Measurements from ENCODE around the gene CACNA1H. TPM values are rescaled to one million over a fixed set of nuclear protein-coding genes. Genes with fewer than 3 reads are reported as not detected.

The CACNA1H gene
- total and polyA plus RNA-seq, 2 of the 4 experiments (the other 2 are of a cell fraction), result 1.6 to 5.8 TPM

DNA sequence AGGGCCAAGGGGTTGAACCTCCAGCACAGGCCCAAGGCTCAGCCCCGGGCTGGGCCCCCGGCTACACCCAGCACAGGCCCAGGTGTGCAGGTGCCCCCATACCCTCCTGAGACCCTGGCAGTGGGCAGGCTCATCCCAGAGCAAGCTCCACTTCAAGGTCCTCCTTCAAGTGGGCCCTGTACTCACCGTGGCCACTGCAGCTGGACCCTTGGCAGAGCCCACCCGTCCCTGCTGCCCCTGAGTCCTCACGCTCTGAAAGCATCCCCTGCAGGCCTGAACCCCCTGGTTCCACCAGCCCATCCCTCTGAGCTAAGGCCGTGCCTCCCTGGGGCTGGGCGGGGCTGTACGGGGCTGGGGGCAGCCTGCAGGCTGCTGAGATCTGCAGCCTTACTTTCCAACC is 11.2 kb upstream of the CACNA1H start:
- Histone ChIP-seq H4K8ac (ENCODE audit: low read depth in 2 of 2, low read length in 2 of 2) (no peak overlapping the region), H2AK9ac (replicated peaks; ENCODE audit: low read depth, low read length, poor library complexity) (no peak overlapping the region), H3K27ac (ENCODE audit: insufficient read depth, low read length) (no peak overlapping the region), H3K4ac (ENCODE audit: low read depth, low read length) (no peak overlapping the region), H2BK5ac (ENCODE audit: low read depth, low read length, poor library complexity, severe bottlenecking) (no peak overlapping the region), H3K4me3 (ENCODE audit: insufficient read depth, low read depth, low read length) (no peak overlapping the region), H2BK120ac (ENCODE audit: low read depth, low read length) (no peak overlapping the region), H3K27me3 (ENCODE audit: control insufficient read depth, insufficient read depth, low read length) (peaks cover 30% of the 10 kb centered on the region), H3K56ac (ENCODE audit: extremely low read depth, insufficient read depth, low read length) (no peak overlapping the region), H3K4me1 (ENCODE audit: control insufficient read depth, insufficient read depth, low read length) (no peaks in the 10 kb centered on the region), H4K20me1 (ENCODE audit: insufficient read depth, low read length) (no peaks in the 10 kb centered on the region), H2BK15ac (ENCODE audit: low read depth, low read length) (no peak overlapping the region), H4K91ac (ENCODE audit: insufficient read depth, low read depth, low read length) (no peak overlapping the region), H2AFZ (replicated peaks; ENCODE audit: low read length, poor library complexity) (no peak overlapping the region), H3K9me3 (ENCODE audit: control insufficient read depth, insufficient read depth, low read length) (no peaks in the 10 kb centered on the region), H3K79me1 (ENCODE audit: low read depth in 1 of 2, low read length in 2 of 2) (no peaks in the 10 kb centered on the region), H3K14ac (replicated peaks; ENCODE audit: low read depth, low read length) (no peak overlapping the region), H2BK20ac (ENCODE audit: low read depth, low read length) (no peak overlapping the region), H3K23ac (ENCODE audit: low read depth, low read length) (no peak overlapping the region), H3K9me1 (ENCODE audit: insufficient read depth, low read length) (no peaks in the 10 kb centered on the region), H2AK5ac (ENCODE audit: low read depth, low read length) (no peak overlapping the region), H3K18ac (ENCODE audit: low read depth, low read length) (no peak overlapping the region), H4K5ac (ENCODE audit: low read depth, low read length) (no peak overlapping the region), H3K4me2 (ENCODE audit: low read depth, low read length) (no peak overlapping the region), H3K36me3 (ENCODE audit: control insufficient read depth, insufficient read depth, low read length) (no peaks in the 10 kb centered on the region), H3K9ac (ENCODE audit: low read depth, low read length) (no peak overlapping the region)
- TF ChIP-seq, protein P1, sequence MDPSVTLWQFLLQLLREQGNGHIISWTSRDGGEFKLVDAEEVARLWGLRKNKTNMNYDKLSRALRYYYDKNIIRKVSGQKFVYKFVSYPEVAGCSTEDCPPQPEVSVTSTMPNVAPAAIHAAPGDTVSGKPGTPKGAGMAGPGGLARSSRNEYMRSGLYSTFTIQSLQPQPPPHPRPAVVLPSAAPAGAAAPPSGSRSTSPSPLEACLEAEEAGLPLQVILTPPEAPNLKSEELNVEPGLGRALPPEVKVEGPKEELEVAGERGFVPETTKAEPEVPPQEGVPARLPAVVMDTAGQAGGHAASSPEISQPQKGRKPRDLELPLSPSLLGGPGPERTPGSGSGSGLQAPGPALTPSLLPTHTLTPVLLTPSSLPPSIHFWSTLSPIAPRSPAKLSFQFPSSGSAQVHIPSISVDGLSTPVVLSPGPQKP (IDR thresholded peaks at IDR 0.05; ENCODE audit: borderline replicate concordance, low read depth, low read length), result no peak
- TF ChIP-seq FOS (IDR thresholded peaks at IDR 0.05; ENCODE audit: low read depth, low read length) (no peak), MXI1 (IDR thresholded peaks at IDR 0.05; ENCODE audit: borderline replicate concordance, low read depth, low read length) (no peak), NFE2L2 (IDR thresholded peaks at IDR 0.05; ENCODE audit: low read depth, low read length) (no peak), SMC3 (IDR thresholded peaks at IDR 0.05; ENCODE audit: low read depth, low read length) (no peak)
- in situ Hi-C loops (cut with MboI; ENCODE audit: low sequenced_read_pairs) (no loop called here), dilution Hi-C loops (cut with HindIII; ENCODE audit: low sequenced_read_pairs, unreplicated experiment) (no loop called here), intact Hi-C loops (cut with micrococcal nuclease) (no loop called here)
- no peak for ATAC-seq (ENCODE audit: low read depth)
- POLR2A ChIA-PET (ENCODE audit: unreplicated experiment), result no interaction called here
- DNase-seq, result no peak
- CTCF ChIA-PET, result no interaction called here
- no TSS peak for BruUV-seq (replicated peaks)
- 50% methylated on average over 2 of the region's 8 CpGs; no CpG with 5 or more reads in 1 of the 2 experiments for whole genome bisulfite sequencing, 2 experiments (ENCODE audit: extremely low coverage in 2 of 2, insufficient read length in 1 of 2)
